Smooth muscle cell (in vitro differentiated cells): ENCODE results near the gene PPRC1. TPM values are rescaled to one million over a fixed set of nuclear protein-coding genes. Genes with fewer than 3 reads are reported as not detected.

Experiments used
- DNase-seq: peaks from one replicate; lab custom pipeline; 2025; ENCODE audit not compliant: unreplicated experiment; lab: John Stamatoyannopoulos, UW
- H2AFZ ChIP-seq: fragments of 200-600 bp; sonication (generic); 2 replicates; pipeline ENCODE4 v1.6.0; 2016; ENCODE audit warnings: antibody characterized with exemption, low read depth, mild to moderate bottlenecking
- H3F3A ChIP-seq: fragments of 200-600 bp; sonication (generic); 2 replicates; pipeline ENCODE4 v1.6.0; 2017; ENCODE audit warnings: antibody characterized with exemption, low read depth
- H3K27ac ChIP-seq: fragments of 200-600 bp; sonication (generic); 2 replicates; pipeline ENCODE4 v1.5.1; 2016; ENCODE audit warnings: low read depth, mild to moderate bottlenecking
- H3K27me3 ChIP-seq: fragments of 200-600 bp; sonication (generic); 2 replicates; pipeline ENCODE4 v1.6.1; 2016; ENCODE audit warnings: low read depth, mild to moderate bottlenecking
- H3K36me3 ChIP-seq: fragments of 200-600 bp; sonication (generic); 2 replicates; pipeline ENCODE4 v1.5.1; 2016; ENCODE audit warnings: low read depth
- H3K4me1 ChIP-seq: fragments of 200-600 bp; sonication (generic); 2 replicates; pipeline ENCODE4 v1.5.1; 2016; ENCODE audit warnings: low read depth
- H3K4me2 ChIP-seq: fragments of 200-600 bp; sonication (generic); 2 replicates; pipeline ENCODE4 v1.6.0; 2016; ENCODE audit warnings: mild to moderate bottlenecking
- H3K4me3 ChIP-seq: fragments of 200-600 bp; sonication (generic); 2 replicates; pipeline ENCODE4 v1.5.1; 2016; ENCODE audit warnings: mild to moderate bottlenecking
- H3K79me2 ChIP-seq: fragments of 200-600 bp; sonication (generic); 2 replicates; pipeline ENCODE4 v1.6.0; 2016; ENCODE audit warnings: low read depth, mild to moderate bottlenecking
- H3K9ac ChIP-seq: fragments of 200-600 bp; sonication (generic); 2 replicates; pipeline ENCODE4 v1.6.0; 2016; ENCODE audit warnings: low read depth
- H3K9me3 ChIP-seq: fragments of 200-600 bp; sonication (generic); replicated peaks from 2 replicates; pipeline ENCODE4 v1.5.1; 2016; ENCODE audit warnings: low read depth
- H4K20me1 ChIP-seq: fragments of 200-600 bp; sonication (generic); 2 replicates; pipeline ENCODE4 v1.6.0; 2016; ENCODE audit warnings: low read depth
- WGBS: methylation state at CpG from one replicate; pipeline ENCODE4 v1.1.7; 2016; ENCODE audit warnings: low lambda C conversion rate; 5-methylcytosine and 5-hydroxymethylcytosine counted together
- polyA plus RNA-seq: library from polyadenylated mRNA; unstranded; fragments of >200 nt; fragmentation: Nextera tagmentation; extraction: Ambion mirVana; gene quantifications from 2 replicates; pipeline ENCODE4 v1.2.1, GENCODE V29; 2016
- small RNA-seq: library from RNA; depleted of rRNA; stranded (forward); fragments of <200 nt; gene quantifications from one replicate; pipeline ENCODE3, GENCODE V24; 2014
- total RNA-seq: library from RNA; depleted of rRNA; stranded (reverse); fragments of >200 nt; gene quantifications from 2 replicates; pipeline ENCODE4 v1.2.3, GENCODE V29; 2014
- TF ChIP-seq, protein P1 (sequence below): fragments of 200-600 bp; sonication (generic); IDR thresholded peaks from 2 replicates; pipeline ENCODE4 v1.5.1; 2017; ENCODE audit warnings: borderline replicate concordance, mild to moderate bottlenecking, antibody characterized with exemption; ENCODE audit not compliant: insufficient read depth, poor library complexity, severe bottlenecking

The PPRC1 gene
- total and polyA plus RNA-seq, 2 experiments from 2014 or later = 36.0 to 38.1 TPM

DNA sequence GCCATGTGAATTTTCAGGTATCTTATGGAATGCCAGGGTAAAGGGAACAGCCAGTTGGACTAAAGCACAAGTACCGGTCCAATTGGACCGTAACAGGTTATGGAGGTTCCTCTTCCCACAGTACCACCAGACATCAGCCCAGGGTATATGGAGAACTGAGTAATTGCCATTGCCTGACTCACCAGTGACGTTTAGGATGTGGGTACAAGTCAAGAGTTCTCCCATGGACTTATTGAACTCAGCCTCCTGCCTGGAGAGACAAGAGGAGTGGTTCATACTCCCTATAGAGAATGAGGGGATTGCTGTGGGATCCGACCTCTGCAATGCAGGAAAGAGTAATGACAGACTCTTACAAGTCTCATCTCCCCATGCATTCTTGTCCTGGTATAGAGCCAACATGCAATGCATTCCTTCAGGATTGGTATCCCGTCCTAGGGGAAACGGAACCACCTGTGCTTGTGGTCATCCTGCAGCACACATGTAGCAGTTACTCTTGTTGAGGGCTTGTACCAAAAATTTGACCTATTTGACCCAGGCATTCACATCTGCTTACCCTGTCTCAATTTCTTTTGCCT lies 62.5 kb downstream of the PPRC1 start:
- no peak overlapping the region for H3K4me2 ChIP-seq
- H3K4me1 ChIP-seq = no peaks in the 10 kb centered on the region
- no peak overlapping the region for H3K9ac ChIP-seq
- TF ChIP-seq, protein P1, sequence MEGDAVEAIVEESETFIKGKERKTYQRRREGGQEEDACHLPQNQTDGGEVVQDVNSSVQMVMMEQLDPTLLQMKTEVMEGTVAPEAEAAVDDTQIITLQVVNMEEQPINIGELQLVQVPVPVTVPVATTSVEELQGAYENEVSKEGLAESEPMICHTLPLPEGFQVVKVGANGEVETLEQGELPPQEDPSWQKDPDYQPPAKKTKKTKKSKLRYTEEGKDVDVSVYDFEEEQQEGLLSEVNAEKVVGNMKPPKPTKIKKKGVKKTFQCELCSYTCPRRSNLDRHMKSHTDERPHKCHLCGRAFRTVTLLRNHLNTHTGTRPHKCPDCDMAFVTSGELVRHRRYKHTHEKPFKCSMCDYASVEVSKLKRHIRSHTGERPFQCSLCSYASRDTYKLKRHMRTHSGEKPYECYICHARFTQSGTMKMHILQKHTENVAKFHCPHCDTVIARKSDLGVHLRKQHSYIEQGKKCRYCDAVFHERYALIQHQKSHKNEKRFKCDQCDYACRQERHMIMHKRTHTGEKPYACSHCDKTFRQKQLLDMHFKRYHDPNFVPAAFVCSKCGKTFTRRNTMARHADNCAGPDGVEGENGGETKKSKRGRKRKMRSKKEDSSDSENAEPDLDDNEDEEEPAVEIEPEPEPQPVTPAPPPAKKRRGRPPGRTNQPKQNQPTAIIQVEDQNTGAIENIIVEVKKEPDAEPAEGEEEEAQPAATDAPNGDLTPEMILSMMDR = no peak
- H3K27ac ChIP-seq = no peak overlapping the region
- H3K27me3 ChIP-seq = no peaks in the 10 kb centered on the region
- no peaks in the 10 kb centered on the region for H3K9me3 ChIP-seq
- H3K79me2 ChIP-seq = no peaks in the 10 kb centered on the region
- no peak overlapping the region for H3K4me3 ChIP-seq
- DNase-seq = no peak
- 80% methylated on average over 6 of the region's 6 CpGs for WGBS
- no peaks in the 10 kb centered on the region for H4K20me1 ChIP-seq
- H3F3A ChIP-seq = no peaks in the 10 kb centered on the region
- H2AFZ ChIP-seq = no peak overlapping the region
- H3K36me3 ChIP-seq = no peaks in the 10 kb centered on the region

DNA sequence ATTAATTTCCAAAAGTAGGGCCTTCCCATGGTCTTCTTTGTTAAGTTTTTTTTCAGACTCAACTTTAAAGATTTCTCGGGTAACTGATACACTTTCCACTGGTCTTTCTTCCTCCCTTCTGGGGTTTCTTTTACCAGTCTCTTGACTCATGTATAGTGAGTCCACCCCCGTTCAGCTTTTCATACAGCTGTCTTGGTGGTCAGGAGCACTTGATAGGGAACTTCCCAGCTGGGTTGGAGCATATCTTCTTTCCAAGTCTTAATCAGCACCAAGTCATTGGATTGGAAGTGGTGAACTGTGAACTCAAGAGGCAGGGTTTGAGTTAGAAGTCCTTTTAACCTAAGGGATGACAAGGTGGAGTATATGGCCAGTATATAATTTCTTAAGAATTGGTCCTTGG lies 64.1 kb downstream of the PPRC1 start:
- no peaks in the 10 kb centered on the region for H3K27me3 ChIP-seq
- H3K4me3 ChIP-seq = no peak overlapping the region
- no peaks in the 10 kb centered on the region for H3K9me3 ChIP-seq
- no peaks in the 10 kb centered on the region for H4K20me1 ChIP-seq
- no peak overlapping the region for H3K4me2 ChIP-seq
- no peak overlapping the region for H3K9ac ChIP-seq
- no peaks in the 10 kb centered on the region for H3K36me3 ChIP-seq
- no peaks in the 10 kb centered on the region for H3K79me2 ChIP-seq
- no peak overlapping the region for H3K27ac ChIP-seq
- no peaks in the 10 kb centered on the region for H3F3A ChIP-seq
- DNase-seq = no peak
- no peak overlapping the region for H2AFZ ChIP-seq
- H3K4me1 ChIP-seq = no peaks in the 10 kb centered on the region
- 79% methylated on average over 2 of the region's 2 CpGs for WGBS
- TF ChIP-seq, protein P1 = no peak

DNA sequence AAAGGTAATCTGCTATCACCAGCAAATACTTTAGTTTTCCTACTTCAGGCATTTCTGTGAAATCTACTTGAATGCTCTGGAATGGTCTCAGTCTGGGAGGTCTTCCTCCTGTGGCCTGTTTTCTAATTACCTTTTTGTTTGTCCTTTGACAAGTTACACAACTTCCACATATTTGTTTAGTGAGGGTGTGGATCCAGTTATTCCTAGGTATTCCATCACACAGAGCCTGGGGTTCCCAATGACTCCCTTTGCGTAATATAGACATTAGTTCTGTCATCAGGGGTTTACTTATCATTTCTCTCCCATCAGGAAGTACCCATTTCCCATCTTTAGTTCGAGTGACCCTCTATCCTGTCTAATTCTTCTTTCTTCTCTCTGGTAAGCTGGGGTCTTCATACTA lies 65.2 kb downstream of the PPRC1 start:
- no peaks in the 10 kb centered on the region for H3K4me1 ChIP-seq
- H2AFZ ChIP-seq = no peak overlapping the region
- H3K27ac ChIP-seq = no peak overlapping the region
- no peaks in the 10 kb centered on the region for H3K36me3 ChIP-seq
- H3K4me3 ChIP-seq = no peak overlapping the region
- H3K27me3 ChIP-seq = no peaks in the 10 kb centered on the region
- no peaks in the 10 kb centered on the region for H3K9me3 ChIP-seq
- H4K20me1 ChIP-seq = no peaks in the 10 kb centered on the region
- no peak overlapping the region for H3K4me2 ChIP-seq
- H3F3A ChIP-seq = no peaks in the 10 kb centered on the region
- WGBS = 87% methylated on average over 2 of the region's 2 CpGs
- TF ChIP-seq, protein P1 = no peak
- no peaks in the 10 kb centered on the region for H3K79me2 ChIP-seq
- no peak overlapping the region for H3K9ac ChIP-seq
- no peak for DNase-seq

Small RNA genes lying within 50 kb of the gene (small RNA-seq; reads per million reads assigned to genes)
- gene AL500527.1 (0.42 reads per million, percentile 13 among the genes with 10 or more reads in this experiment), gene AL500527.2 (not detected)

Other genes with a start within 250 kb of the PPRC1 start
- gene ARMH3, start 76.9 kb upstream of the PPRC1 start, total RNA-seq = 6.5 and 7.6 TPM in 2 replicates
- 10.8 and 12.4 TPM in 2 replicates for gene ARMH3, start 76.9 kb upstream of the PPRC1 start, polyA plus RNA-seq
- gene HPS6, start 67.7 kb upstream of the PPRC1 start, total RNA-seq = 11.9 and 13.8 TPM in 2 replicates
- gene HPS6, start 67.7 kb upstream of the PPRC1 start, polyA plus RNA-seq = 14.3 and 15.6 TPM in 2 replicates
- gene LDB1, start 12.7 kb upstream of the PPRC1 start, total RNA-seq = 52.5 and 56.3 TPM in 2 replicates
- gene LDB1, start 12.7 kb upstream of the PPRC1 start, polyA plus RNA-seq = 34.4 and 42.9 TPM in 2 replicates
- 41.2 and 50.5 TPM in 2 replicates for gene NOLC1, start 19.3 kb downstream of the PPRC1 start, total RNA-seq
- gene NOLC1, start 19.3 kb downstream of the PPRC1 start, polyA plus RNA-seq = 44.4 and 46.6 TPM in 2 replicates
- 0.63 and 1.5 TPM in 2 replicates for gene ELOVL3, start 93.3 kb downstream of the PPRC1 start, total RNA-seq
- gene ELOVL3, start 93.3 kb downstream of the PPRC1 start, polyA plus RNA-seq = 1.1 and 1.2 TPM in 2 replicates
- not detected in 2 replicates for gene PITX3, start 108.5 kb downstream of the PPRC1 start, total RNA-seq
- 2.0 TPM in 2 replicates for gene PITX3, start 108.5 kb downstream of the PPRC1 start, polyA plus RNA-seq
- 53.5 and 56.4 TPM in 2 replicates for gene GBF1, start 112.5 kb downstream of the PPRC1 start, total RNA-seq
- 44.4 and 52.8 TPM in 2 replicates for gene GBF1, start 112.5 kb downstream of the PPRC1 start, polyA plus RNA-seq